ENCODE results near the gene CAMK2N1.

- TF ChIP-seq CTCF (conservative IDR thresholded peaks at IDR 0.05 in 1 of 2, IDR thresholded peaks at IDR 0.05 in 1 of 2; ENCODE audit: low read depth in 1 of 2, low read length in 2 of 2) (no peak), EZH2 (IDR thresholded peaks at IDR 0.05; ENCODE audit: low read length, missing control alignments) (no peak)
Measured at GRCh38 chr1:20491866-20492265, 5.9 kb upstream of the CAMK2N1 start.
